SK-N-SH (cell line): Measurements from ENCODE around the gene RITA1.

ENCODE experiments used
- CTCF ChIP-seq: fragments of 200-600 bp; sonication (generic); IDR thresholded peaks from 2 replicates; pipeline ENCODE4 v1.6.1; 2017; ENCODE audit warnings: antibody characterized with exemption, mild to moderate bottlenecking, moderate library complexity
- FOXJ3 ChIP-seq: sonication (generic); formaldehyde crosslinking; IDR thresholded peaks from 2 replicates; pipeline ENCODE4 v1.5.1; 2020; ENCODE audit warnings: mild to moderate bottlenecking, missing genetic modification reagents
- MXI1 ChIP-seq: IDR thresholded peaks from 2 replicates; pipeline ENCODE4 v1.6.1; 2012; ENCODE audit warnings: mild to moderate bottlenecking, low read depth, low read length, improper control_type of control experiment
- RCOR1 ChIP-seq: fragments of 150-350 bp; IDR thresholded peaks from 2 replicates; pipeline ENCODE4 v1.6.1; 2017; ENCODE audit warnings: antibody characterized with exemption, low read length
- RFX5 ChIP-seq: IDR thresholded peaks from 2 replicates; pipeline ENCODE4 v1.6.1; 2012; ENCODE audit warnings: mild to moderate bottlenecking, improper control_type of control experiment, low read length
- TAF1 ChIP-seq: IDR thresholded peaks from 2 replicates; pipeline ENCODE4 v1.6.1; 2012; ENCODE audit warnings: low read depth, mild to moderate bottlenecking, low read length, moderate library complexity, borderline replicate concordance
- TEAD4 ChIP-seq: IDR thresholded peaks from 2 replicates; pipeline ENCODE4 v1.4.0; 2012; ENCODE audit warnings: mild to moderate bottlenecking, borderline replicate concordance; ENCODE audit not compliant: insufficient read depth
- YY1 ChIP-seq: IDR thresholded peaks from 2 replicates; pipeline ENCODE4 v1.4.0; 2012; ENCODE audit warnings: low read depth, mild to moderate bottlenecking
- TF ChIP-seq, protein P1 (sequence below): IDR thresholded peaks from 2 replicates; pipeline ENCODE4; 2012

DNA sequence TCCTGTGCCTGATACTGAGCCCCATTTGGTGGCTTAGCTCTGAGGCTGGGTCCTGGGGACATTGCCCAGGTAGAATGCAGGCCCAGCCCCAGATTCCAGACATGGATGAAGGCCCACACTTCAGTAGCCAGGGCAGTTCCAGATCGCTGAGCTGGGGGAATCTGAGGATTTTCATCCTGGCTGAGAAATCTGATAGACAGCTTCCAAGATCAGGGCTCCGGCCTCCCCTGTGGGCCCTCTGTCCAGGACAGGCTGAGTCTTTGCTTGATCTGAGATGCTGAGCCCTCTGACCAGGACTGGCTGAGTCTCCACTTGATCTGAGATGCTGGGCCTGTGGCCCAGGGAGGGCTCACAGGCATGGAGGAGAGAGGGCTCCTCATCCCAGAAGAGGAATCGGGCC, 46.7 kb upstream of the RITA1 start:
- TF ChIP-seq CTCF: no peak
- TF ChIP-seq TEAD4: no peak
- TF ChIP-seq RCOR1: no peak
- TF ChIP-seq YY1: no peak
- TF ChIP-seq, protein P1, sequence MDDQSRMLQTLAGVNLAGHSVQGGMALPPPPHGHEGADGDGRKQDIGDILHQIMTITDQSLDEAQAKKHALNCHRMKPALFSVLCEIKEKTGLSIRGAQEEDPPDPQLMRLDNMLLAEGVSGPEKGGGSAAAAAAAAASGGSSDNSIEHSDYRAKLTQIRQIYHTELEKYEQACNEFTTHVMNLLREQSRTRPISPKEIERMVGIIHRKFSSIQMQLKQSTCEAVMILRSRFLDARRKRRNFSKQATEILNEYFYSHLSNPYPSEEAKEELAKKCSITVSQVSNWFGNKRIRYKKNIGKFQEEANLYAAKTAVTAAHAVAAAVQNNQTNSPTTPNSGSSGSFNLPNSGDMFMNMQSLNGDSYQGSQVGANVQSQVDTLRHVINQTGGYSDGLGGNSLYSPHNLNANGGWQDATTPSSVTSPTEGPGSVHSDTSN: no peak
- no peak for TF ChIP-seq FOXJ3 (CRISPR knock-in tag)
- TF ChIP-seq TAF1: no peak
- TF ChIP-seq MXI1: no peak
- TF ChIP-seq RFX5: no peak
